Panc1 (cell line): Measurements from ENCODE around the gene ZNF391.

Source experiments
- CTCF ChIP-seq: fragments of 450-650 bp; IDR thresholded peaks from 2 replicates; pipeline ENCODE4 v1.5.1; 2017; ENCODE audit warnings: mild to moderate bottlenecking
- POLR2AphosphoS5 ChIP-seq: IDR thresholded peaks from 2 replicates; pipeline ENCODE4 v1.6.1; 2012; ENCODE audit warnings: mild to moderate bottlenecking, low read depth, low read length, moderate library complexity
- REST ChIP-seq, 2 experiments: IDR thresholded peaks; 2 replicates each; pipeline ENCODE4 v1.6.1; 2011 to 2012; ENCODE audit warnings: low read depth in 2 of 2, control low read depth in 1 of 2, low read length in 1 of 2, mild to moderate bottlenecking in 1 of 2, moderate library complexity in 1 of 2; ENCODE audit not compliant: insufficient read depth in 1 of 2
- SIN3A ChIP-seq: IDR thresholded peaks from 2 replicates; pipeline ENCODE4 v1.6.1; 2012; ENCODE audit warnings: low read depth, mild to moderate bottlenecking, low read length, moderate library complexity, borderline replicate concordance; ENCODE audit not compliant: insufficient read depth

GRCh38 chr6:27452496-27452897 is 63.9 kb downstream of the ZNF391 start:
- TF ChIP-seq CTCF = no peak
- TF ChIP-seq REST (IDR thresholded peaks at IDR 0.05; ENCODE audit: insufficient read depth in 1 of 2, low read depth in 2 of 2, low read length in 1 of 2) = no peak
- no peak for TF ChIP-seq POLR2AphosphoS5
- TF ChIP-seq SIN3A = no peak
